Activated CD4-positive, alpha-beta T cell treated with anti-CD3 and anti-CD28 coated beads for 4 hours (primary cell): ENCODE data around the gene LUZP1.
"Not testable (repeated sequence)": the region's sequence is repeated elsewhere in the genome, so short reads cannot be mapped to it uniquely, and the experiment has no call there.

Source experiments
- DNase-seq, 2 donors: peaks; one replicate each; pipeline ENCODE4 v3.0.0-alpha.2; 2020

Gene LUZP1

DNA sequence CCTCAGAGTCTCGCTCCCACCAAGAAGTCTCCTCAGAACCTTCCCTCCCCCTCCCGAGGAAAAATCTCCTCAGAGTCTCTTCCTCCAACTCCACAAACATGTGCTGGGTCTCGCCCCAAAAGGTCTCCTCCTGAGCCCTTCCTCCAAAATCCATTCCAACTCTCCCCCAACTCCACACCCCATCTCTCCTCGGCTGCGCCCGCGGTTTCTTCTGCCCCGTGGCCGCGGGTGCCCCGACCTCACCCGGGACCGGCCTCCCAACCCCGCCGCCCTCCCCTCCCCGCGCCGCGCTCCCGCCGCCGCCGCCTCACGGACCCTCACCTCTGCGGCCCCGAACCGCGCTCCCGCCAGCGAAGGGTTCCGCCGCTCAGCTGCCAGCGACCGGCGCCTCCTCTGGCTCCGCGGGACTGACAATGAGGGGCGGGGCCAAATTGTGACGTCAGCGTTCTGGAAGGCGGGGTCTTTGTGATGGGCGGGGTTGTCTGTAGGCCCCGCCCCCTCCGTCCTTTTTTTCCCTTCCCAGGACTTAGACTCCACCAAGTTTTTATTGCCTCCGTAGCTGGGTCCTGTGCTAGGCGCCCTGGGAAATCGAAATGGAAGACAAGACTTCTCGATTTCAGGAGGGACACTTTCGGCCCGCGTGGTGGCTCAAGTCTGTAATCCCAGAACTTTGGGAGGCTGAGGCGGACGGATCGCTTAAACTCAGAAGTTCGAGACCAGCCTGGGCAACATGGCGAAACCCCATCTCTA lies at the start of gene LUZP1:
Gene LUZP1, minus strand, starts transcription at position 412 of the 750 bp plus-strand sequence.
- DNase-seq, result peak; percentile 87 to 88

DNA sequence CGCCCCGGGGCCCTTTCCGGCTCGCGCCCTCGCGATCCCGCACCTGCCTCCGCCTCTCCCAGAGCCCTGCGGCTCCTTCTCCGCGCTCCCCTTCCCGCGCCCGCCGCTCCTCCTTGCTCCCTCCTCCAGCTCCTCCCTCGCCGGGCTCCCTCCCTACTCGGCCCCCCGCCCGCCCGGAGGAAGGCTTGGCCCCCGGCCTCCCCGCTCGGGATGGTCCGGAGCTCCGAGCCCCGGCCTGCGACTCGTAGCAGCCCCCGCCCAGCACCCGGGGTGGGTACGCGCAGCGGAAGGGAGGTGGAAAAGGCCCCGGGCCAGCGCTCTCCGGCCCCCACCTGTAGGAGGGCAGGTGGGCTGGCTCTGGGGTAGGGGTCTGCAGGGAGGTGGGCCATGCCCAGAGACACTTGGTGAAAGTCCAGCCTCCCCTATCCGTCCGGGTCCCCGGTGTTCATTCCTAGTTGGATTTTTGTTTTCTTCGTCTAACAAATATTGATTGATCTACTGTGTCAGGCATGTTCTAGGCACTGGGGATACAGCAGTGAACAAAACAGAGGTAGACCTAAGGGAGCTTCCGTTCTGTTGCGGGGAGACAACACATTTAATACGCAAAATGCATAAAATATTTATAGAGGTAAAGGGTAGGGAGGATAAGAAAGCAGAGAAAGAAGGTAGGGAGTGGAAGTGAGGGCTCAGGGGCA lies 48.9 kb upstream of the LUZP1 start, which contains the start of gene HTR1D:
Gene HTR1D, minus strand, starts transcription at position 82 of the 695 bp plus-strand sequence. CDS start 23,283 bp downstream, outside the sequence.
- DNase-seq, result no peak

DNA sequence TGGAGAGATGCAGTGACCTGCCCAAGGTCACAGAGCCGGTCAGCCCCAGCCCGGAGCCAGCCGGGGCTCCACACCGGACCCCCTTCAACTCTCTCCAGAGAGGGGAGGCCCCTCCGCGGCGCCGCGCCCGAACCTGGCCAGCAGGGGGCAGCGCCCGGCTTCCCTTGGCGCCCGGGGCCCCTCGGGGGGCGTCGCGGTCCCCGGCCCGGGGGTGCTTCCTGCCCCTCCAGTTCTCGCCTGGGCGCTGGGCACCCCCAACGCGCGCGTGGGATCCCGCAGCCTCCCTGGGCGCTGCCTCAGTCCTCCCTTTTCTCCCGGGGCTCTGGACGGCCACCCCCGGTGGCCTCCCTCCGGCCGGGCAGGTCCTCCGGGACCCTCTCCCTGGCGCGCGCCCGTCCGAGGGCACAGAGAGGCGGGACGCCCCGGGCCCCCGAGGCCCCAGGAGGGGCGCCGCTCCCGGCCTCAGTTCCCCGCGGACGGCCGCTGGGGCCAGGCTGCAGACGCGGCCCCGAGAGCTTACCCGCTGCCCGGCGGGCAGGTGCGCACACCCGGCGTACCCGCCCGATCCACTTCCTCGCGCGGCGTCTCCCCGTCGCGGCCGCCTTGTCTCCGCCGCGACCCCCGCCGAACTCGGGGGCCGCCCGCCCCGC lies 48.2 kb upstream of the LUZP1 start:
- peak; percentile 4 to 11 for DNase-seq

DNA sequence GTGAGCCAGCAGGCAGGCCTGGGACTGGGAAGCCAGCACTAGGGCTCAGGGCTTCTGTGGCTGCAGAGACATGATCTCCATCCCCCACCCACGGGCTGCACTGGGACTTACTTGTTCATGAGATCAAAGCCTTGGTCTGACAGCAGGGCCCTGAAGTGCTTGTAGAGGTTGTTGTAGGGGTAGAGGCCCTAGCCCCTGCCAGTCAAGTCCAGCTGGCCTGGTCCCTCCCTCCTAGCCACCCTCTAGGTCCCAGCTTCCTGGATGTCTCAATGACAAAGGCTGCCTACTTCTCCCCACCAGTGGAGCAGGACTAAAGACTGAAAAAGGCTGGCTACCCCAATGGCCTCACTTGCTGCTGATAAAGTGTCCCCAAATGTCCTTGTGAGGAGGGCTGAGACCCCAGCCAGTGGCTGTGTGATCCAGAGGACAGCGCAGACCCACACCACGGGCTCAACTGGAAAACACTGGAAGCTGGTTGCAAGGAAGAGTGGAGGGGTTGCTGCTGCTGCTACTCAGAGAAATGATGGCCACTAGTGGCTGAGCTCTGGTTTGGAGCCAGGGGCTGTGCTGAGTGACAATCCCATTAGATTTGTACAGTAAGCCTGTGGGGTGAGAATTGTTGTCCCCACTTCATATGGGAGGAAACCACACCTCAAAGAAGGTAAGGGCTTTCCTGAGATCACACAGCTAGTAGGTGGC lies 47.2 kb upstream of the LUZP1 start:
- DNase-seq, result no peak

DNA sequence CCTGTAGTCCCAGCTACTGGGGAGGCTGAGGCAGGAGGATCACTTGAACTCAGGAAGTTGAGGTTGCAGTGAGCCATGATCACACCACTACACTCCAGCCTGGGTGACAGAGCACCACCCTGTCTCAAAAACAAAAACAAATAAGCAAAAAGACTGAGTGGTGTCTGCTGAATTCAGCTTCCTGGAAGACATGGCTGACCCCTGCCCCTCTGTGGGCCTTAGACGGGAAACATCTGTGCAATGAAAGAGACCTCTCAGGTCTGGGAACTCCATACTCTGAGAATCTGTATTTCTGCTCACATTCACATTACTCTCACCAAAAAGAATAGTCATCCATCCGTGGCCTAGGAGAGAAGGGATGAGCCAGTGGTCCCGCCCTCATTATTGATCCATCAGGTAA lies 46.6 kb upstream of the LUZP1 start:
- no peak for DNase-seq

DNA sequence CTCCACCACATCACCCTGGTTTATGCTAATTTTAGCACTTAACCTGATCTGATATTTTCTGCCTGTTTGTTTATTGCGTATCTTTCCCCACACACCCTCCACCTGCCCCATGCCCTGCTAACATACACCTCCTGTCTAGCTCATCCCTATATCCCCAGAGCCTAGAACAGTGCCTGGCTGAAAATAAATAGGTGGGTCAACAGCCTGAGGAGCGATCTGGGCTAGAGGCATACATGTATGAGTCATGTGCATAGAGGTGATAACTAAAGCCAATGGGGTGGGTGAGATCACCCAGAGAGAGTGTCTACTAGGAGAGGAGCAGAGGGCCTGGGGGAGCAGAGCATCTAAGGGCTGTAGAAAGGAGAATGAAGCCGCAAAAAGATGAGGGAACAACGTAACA lies 46.0 kb upstream of the LUZP1 start:
- DNase-seq, result no peak

DNA sequence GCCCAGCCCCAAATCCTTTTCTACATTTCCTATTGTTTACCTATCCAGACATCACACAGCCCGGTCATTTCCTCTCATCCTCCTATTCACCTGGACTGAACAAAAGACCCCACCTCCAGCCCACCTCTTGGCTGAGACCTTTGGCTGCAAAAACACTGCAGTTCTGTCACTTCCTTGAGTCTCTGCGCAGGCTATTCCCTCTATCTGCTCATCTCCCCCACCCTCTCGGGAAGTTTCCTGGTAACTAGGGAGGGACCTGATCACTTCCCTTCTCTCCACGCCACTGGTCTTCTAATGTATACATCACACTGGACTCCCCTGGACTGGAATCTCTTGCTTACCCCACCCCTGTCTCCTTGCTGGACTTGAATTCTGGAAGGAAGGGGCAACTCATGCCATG lies 43.3 kb upstream of the LUZP1 start:
- DNase-seq, result no peak

DNA sequence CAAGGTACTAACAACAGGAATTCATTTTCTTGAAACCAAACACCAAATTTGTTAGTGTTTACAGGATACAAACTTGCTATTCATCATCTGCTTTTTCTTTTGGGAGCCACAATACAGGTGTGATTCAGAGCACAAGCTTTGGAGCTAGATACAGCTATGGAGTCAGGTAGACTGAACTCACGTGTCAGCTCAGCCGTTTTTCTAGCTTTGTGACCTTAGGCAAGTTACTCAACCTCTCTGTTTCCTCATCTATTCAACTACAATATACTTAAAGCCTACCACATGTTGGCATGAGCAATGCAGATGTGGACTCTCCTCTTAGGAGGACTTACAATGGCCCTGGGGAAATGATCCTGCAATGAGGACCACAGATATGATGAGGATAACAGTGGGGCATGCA lies 42.3 kb upstream of the LUZP1 start:
- DNase-seq, result no peak

DNA sequence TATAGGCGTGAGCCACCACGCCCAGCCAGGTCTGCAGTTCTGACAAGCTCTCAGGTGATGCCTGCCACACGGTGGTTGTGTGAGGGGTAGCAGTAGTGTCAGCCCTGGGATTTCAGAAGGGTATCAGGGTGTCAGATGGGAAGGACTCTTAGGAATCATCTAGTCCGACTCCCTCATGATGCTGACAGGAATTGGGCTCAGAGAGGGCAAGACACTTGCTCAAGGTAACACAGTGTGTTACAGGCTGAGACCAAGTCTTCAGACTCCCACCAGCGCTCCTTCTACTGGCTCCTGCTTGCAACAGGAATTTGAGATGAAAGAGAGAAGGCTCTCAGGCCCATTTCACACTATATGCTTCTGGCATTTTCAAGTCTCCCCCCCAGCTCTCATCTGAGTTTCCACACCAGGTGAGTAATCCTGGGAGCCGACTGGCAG lies 41.7 kb upstream of the LUZP1 start:
- no peak for DNase-seq

DNA sequence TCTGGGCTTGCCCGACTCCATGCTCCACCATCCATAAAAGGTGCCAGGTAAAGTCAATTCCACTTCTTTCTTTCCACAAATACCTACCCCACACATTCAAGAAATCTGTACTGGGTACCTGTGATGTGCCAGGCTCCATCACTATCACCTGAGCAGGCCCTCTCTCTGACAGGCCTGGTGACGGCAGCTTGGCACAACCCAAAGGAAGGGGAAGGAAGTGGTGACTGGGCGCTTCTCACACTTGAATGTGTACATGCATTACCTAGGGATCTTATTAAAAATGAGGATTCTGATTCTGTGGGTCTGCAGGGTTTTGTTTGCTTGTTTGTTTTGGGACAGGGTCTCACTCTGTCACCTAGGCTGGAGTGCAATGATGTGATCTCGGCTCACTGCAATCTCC lies 41.1 kb upstream of the LUZP1 start:
- DNase-seq, result no peak

DNA sequence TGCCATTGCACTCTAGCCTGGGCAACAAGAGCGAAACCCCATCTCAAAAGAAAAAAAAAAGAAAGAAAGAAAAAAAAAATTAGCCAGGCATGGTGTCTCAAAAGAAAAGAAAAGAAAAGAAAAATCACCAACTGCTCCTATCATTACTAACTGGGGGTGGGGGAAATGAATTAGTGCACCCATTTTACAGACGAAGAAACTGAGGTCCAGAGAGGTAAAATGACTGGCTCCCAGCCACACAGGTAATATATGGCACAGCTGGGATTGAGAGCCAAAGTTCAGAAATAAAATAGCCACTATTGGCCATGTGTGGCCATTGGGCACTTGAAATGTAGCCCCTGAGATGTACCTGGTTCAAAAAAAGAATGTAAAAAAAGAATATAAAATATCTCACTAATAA lies 39.9 kb upstream of the LUZP1 start:
- DNase-seq, result no peak

DNA sequence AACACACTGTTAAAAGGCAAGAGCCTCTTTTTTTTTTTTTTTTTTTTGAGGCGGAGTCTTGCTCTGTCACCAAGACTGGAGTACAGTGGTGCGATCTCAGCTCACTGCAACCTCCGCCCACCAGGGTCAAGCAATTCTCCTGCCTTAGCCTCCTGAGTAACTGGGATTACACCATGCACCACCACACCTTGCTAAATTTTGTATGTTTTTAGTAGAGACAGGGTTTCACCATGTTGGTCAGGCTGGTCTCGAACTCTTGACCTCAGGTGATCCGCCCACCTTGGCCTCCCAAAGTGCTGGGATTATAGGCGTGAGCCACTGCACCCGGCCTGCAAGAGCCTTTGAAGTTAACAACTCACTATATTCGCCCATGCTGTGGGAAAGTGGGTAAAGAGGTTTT lies 39.1 kb upstream of the LUZP1 start:
- not testable (repeated sequence) for DNase-seq

DNA sequence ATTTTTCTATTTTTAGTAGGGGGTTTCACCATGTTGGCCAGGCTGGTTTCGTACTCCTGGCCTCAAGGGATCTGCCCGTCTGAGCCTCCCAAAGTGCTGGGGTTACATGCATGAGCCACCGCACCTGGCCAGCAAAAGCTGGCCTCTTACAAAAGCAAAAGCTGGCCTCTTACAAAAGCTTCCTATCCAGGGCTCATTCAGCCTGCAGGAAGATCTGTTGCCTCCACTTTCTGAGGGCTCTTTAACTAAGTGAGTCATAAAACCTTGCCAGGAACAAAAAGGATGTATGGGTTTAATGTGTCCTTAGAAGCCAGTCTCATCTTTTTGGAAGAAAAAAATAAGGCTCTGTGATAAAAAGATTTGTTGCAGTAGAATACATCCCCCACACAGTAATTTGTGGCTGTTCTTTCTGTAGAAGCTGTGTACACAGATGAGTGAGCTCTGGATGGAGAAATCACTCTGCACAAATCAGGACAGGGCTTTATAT lies 33.6 kb upstream of the LUZP1 start:
- no peak for DNase-seq

DNA sequence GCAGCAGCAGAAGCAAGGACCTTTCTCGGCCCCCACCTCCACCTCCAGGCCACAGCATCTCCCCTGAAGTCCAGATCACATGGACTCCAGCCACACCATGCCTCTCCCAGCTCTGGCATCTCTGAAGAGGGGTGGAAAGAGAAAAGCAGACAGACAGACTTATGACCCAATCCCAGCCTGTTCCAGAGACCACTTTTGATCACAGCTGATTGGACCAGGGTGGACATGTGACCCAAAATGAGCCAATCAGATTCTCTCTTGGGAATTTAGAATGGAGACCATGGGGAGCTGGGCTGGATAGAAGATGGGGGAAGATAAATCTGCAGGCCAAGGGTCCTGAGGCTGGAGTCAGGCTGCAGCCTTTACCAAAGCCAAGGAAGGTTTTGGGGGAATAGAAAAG lies 32.2 kb upstream of the LUZP1 start:
- DNase-seq, result no peak

DNA sequence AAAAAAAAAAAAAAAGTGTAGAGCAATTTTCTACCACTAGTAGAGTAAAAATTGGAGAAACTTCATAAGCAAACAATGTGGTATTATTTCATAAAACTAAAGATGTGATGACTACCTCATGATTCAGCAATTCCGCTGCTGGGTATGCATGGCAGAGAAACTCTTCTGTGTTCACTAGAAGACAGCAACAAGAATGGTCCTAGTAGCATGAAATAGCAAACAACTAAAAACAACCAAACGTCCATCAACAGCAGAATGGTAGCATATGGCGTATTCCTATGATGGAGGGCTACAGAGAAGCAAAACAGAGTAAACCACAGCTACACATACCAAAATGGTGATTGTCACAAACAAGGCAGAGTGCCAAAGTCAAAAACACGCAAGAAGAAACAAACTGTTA lies 29.7 kb upstream of the LUZP1 start:
- DNase-seq, result no peak

DNA sequence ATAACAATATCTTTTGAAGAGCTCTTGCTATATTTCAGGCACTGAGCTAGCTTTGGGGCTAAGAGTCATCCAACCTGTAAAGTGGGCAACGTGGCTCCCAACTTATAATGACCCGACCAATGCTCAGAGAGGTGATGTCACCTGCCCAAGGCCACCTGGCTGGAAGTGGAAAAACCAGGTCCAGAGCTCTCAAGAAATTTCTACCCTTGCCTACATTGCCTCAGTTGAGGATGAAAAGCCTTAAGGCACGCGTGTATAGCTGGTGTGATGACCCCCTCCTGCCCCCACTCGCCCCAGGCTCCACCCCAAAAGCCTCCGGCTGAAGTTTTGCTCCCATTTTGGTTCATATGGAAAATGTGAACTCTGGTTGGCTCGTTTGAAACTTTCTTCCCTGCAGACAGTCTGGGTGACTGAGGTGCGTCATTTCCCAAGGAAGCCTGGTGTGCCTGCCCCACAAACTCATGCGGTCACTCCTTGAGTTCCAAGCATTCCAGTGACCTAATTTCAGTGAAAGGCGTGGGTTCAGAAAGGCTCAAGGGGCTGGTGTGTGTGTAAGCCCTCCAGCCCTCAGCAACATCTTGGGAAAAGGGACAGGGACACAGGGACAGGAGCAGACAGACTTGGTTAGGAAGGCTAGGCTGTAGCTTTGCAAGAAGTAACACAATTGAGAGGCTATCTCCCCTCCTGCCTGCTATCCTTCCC lies 28.1 kb upstream of the LUZP1 start:
- no peak for DNase-seq

DNA sequence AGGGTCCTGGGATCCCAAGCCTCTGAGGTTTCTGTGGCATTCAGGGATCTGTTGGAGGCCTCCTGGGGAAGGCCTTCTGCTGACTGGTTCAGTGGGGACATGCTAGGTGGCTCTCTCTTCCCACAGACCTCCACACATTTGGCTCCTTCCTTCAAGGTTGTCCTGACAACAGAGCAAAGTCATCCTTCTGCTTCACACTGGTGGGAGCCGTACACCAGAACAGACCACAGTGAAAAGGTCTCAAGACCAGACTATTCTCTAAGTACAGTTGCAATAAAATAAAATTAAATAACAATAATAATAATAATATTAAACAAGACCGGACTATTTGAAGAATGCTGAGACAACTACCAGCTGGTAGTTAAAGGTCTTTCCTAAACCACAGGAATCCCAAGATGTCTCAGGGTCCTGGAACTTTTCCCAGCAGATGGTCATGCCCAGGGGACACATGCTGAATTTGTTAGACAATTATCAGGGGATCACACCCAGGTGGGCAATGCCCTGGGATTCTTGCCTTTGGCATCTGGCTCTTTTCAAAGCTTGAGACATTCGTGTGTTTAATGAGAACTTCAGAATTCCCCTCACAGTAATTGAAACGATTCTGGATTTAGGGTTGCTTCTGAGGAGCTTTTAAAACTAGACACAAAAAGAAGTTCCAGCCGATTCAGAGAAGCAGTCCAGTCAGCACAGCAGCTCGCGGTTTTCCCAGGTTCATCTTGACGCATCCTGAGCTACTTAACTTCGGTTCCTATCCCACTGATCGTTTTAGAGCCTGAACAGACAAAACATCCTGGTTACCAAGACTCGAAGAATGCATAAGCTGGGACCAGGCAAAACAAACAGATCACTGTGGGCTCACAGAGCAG lies 25.7 kb upstream of the LUZP1 start:
- no peak for DNase-seq

DNA sequence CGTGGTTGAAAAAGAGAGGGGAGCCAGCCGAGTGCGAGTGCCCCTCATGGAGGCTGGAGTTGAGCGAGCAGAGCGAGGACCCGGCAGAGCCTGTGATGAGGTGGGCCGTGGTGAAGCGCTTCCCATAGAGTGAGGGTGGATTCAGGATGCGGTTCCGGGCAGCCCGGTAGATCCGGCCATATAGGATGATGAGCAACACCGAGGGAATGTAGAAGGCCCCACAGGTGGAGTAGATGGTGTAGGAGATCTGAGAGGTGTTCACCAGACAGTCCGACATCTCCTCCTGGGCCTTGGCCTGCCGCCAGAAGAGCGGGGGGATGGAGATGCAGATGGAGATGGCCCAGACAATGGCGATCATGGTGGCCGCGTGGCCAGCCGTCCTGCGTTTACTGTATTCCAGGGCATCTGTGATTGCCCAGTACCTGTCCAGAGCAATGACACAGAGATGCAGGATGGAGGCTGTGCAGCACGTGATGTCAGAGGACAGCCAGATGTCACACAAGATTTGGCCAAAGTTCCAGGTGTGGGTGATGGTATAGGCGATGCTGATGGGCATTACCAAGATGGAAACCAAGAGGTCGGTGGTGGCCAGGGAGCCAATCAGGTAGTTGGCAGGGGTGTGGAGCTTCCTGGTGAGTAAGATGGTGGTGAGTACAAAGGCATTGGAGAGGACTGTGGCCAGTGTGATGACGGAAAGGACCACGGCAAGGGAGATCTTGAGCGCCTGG lies 24.9 kb upstream of the LUZP1 start:
- no peak for DNase-seq

DNA sequence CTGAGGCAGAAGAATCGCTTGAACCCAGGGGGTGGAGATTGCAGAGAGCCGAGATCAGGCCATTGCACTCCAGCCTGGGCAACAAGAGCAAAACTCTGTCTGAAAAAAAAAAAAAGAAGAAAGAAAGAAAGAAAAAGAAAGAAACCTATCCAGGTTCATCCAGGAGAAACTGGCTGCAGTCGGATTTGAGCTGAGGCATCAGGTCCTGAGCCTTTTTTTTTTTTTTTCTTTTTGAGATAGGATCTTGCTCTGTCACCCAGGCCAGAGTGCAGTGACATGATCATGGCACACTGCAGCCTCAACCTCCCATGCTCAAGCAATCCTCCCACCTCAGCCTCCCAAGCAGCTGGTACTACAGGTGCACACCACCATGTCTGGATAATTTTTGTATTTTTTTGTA lies 22.5 kb upstream of the LUZP1 start:
- DNase-seq, result no peak

DNA sequence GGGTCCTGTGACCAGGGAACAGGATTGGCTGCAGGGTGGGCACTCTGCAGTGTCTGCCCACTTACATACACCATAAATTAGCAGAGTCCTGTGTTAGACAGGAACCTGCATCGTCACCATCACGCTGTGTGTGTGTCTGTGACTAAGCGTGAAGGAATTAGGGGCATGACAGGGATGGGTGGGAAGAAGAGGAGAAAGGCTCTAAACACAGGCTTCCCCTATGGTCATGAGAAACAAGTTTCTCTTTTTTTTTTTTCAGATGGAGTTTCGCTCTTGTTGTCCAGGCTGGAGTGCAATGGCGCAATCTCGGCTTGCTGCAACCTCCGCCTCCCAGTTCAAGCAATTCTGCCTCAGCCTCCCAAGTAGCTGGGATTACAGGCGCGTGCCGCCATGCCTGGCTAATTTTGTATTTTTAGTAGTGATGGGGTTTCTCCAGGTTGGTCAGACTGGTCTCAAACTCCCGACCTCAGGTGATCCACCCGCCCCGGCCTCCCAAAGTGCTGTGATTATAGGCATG lies 20.3 kb upstream of the LUZP1 start:
- DNase-seq, result not testable (repeated sequence)
